Breast epithelium (tissue), 3 donors: ENCODE data around the gene SNCA.

Experiments
- CTCF ChIP-seq, 3 donors: fragments of 450-650 bp; IDR thresholded peaks; one replicate each; pipeline ENCODE4 v1.5.1; 2016 to 2017; ENCODE audit warnings: antibody characterized with exemption in 3 of 3, mild to moderate bottlenecking in 3 of 3, moderate library complexity in 3 of 3
- POLR2A ChIP-seq: fragments of 450-650 bp; IDR thresholded peaks from one replicate; pipeline ENCODE4 v1.6.1; 2016; ENCODE audit warnings: antibody characterized with exemption, mild to moderate bottlenecking, moderate library complexity

- no peak for TF ChIP-seq POLR2A
- no peak for TF ChIP-seq CTCF (IDR thresholded peaks at IDR 0.05)
Measured at GRCh38 chr4:89805297-89805696, 31.7 kb downstream of the SNCA start.
